ENCODE measurements around the gene VCAN.

The VCAN gene

DNA sequence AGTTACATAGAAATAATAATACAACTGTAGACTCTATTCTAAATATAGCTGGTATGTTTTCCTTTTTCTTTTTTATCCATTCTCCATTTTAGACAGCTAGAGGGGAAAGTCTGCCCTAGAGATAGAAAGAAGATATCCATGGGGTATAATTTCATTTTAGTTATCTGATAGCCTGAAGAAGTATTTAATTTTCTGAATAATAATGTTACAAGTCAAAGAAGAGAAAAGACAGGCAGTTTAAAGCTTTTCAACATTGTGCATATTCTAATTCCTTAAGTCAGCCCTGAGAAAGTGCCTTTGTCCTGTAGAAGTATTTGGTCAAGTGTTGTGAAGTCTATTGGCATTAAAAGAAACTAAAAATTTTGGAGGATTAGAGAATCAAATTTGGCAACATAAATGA lies 2.5 kb upstream of the VCAN start:
- DNase-seq, result no peak

DNA sequence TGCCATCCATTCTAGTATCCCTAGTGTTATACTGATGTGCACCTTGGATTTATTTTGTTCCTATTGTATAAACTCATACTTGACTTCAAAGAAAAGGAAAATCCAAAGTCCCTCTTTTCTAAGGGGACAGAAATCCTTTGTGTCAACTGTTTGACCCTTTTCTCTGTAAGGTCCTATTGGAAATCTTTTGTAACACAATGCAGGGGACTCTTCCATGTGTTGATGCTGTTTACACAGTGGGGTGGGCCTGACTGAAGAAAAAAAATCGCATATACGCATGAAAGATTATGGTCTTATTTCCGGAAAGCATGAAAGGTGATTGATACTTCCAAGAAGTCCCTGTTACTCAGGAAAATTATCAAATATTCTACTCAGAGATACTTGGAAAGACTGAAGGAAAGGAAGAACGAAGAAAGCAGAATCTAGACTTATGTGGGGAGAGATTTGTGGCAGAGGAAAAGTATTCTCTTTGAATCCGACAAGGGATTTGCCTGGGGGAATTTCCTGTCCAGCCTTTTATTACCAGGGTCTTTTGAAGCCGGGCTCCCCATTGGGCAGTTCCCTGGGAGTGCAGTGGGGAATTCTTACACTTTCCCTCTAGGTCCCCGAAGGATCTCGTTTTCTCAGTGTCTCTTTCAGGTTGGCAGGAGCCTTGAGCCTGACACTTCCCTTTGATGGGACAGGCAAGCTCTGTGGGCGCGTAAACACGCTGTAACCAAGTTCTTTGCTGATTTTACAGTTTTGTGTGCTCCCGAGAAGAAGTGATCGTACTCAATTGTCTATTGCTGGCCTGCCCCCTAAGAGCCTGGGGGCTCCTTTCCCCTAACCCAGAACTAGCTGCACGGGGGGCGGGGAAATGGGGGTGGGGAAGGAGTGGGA lies 779 bp upstream of the VCAN start:
- DNase-seq, result peak; percentile 22

GRCh38 chr5:83472213-83472507 lies 616 bp downstream of the VCAN start:
- DNase-seq, result peak; percentile 13

DNA sequence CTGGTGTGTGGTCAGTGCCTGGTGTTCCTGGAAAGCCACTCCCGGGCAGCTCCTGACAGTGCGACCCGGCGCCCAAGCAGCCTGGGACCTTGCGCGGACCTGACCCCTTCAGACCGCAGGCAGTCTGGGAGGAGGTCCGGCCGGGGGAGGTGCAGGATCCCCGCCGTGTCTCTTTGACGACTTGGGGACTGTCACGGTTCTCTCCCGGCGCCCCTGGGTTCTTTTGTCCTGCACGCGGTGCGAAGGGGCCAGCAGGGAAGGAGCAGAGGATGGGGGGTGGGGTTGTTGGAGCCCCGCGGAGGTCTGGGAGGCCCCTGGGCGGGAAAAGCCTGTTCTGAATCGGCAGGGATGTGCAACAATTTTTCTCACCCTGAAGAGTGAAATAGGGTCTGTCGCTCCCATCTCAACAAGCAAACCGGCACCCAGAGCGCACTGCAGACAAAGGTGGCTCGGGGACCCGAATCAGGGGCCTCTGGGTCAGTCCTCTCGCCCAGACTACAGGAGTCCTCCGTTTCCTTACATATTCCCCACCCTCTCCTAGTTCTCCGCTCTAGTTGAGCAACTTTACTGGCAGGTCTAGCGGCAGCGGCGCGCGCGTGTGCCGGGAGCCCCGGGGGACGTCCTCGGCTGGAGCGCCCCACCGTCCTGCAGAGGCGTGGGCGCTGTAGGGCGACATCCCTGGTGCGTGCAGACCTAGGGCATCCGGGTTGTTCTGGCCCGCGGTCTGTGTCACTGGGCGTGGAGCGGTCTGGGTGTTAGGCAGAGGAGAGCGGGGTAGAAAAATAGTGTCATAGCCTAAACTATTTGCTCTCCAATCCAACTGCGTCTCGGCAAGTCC lies 1.2 kb downstream of the VCAN start:
- peak; percentile 58 for DNase-seq

DNA sequence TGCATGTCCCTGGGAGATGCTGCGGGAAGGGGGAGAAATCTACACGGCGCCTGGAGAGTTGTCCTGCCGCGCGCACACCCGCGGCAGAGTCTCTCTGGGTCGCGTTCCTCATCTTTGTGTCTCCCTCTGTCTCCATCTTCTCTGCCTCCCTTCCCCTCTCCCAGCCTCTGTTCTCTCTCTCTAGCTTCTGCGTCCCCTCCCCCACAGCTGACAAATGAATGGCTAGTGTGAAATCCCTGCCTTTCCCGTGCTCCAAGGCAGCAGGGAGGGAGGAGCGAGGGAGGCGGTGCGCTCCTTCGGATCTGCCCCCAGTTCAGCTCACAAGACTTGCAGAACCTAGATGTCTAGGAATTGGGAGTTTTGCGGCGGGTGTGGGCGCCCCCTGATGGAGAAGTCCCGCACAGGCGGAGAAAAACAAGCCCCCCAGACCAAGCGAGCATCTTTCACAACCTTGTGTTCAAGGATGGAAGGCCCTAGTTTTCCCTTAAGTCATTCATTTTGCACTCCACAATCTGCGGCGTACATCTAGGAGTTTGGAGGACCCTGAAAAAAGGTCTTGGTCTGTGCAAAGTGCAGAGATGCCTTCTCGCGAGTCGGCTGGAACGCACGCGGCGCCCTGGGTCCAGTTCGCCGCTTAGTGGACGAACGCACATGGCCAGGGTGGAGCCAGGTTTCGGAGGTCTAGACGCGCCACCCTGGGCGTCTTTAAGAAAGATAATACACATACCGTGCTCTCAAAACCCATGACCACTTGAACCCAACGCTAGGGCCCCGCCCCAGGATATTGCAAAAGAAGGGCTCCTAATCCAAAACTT lies 2.0 kb downstream of the VCAN start:
- DNase-seq, result peak; percentile 87

GRCh38 chr5:83474161-83474796 lies 2.7 kb downstream of the VCAN start:
- DNase-seq, result peak; percentile 72

DNA sequence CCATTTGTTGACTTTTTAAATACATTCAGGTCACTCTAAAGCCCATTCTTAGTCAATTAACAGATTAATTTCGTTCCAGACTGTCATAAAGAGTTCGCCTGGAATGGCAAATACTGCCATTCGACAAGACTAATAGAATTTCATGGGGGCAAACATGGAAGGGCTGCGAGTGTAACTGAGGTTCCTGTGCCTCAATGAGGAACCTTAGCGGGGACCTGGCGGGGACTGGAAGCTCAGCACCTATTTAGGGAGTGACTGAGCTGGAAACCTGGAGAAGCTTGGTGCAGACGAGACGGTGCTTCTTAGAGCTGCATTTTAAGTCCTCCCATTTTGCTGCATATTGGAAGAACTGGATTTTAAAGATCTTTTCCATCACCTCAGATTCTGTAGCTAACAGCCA lies 3.4 kb downstream of the VCAN start:
- DNase-seq, result peak; percentile 3

GRCh38 chr5:83475391-83475863 lies 3.9 kb downstream of the VCAN start:
- DNase-seq, result no peak

DNA sequence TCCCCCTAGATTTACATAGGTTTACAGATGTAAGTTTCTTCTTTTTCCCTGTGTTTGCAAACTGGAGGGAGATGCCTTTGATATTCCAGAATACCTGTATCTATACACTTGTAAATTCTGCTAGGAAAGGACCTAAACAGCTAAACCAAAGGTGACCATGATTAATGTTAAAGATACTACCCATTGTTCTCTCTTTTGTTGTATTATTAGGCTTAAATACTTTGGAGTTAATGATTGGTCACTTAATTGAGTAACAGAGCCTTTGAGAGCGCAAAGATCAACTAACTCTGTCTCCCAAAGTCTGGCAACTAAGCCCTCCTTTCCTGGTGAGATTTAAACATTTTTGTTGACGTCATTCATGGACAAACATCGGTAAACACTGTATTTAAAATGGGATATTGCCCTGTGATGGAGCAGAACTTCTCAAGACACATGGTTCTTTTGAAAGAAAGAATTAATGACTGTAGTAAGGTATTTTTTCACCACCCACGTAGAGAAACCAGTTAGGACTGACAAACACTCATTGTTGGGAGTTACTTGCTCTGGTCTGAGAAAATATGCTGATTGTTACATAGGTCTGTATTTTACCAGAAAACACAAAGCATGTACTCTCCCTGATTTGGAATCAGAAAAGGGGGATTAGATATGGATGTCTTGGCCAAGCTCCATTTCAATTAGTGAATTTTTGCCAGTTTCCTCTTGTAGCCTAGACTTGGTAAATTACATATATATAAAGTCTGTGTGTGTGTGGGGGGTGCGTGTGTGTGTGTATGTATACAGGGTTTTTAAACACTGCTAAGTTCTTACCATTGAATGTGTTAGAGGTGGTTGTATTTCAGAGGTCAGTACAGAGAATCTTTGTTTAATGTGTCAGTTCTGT lies 4.6 kb downstream of the VCAN start:
- no peak for DNase-seq

DNA sequence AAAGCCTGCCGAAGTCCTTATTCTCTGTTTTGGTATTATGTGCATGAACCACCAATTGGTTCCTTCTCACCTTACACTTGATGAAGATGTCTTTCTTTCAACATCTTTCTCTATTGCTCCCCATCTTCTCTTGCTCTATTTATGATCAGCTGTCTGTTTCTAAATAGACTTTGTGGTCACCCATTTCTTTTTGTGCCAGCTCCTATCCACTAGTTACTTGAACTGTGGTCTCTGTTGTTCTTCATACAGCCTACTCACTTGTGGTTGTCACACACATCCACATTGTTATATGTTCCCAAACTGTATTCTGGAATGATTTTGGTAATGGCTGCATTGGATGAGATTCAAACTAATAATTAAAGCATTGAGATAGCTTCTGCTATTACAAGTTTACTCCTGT lies 11.4 kb downstream of the VCAN start:
- no peak for DNase-seq

DNA sequence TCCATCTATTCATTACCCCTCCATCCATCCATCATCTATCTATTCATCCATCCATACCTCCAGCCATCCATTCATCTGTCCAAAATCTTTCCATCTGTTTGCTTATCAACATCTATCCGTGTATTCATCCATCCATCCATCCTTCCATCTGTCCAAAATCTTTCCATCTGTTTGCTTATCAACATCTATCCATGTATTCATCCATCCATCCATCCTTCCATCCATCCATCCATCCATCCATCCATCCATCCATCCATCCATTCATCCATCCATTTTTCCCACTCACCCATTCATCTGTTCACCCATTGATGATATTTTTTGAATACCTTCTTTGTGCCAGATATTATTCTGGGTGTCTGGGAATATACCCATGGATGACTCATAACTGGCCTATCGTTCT lies 12.8 kb downstream of the VCAN start:
- no peak for DNase-seq

GRCh38 chr5:83485842-83486241 lies 14.3 kb downstream of the VCAN start:
- no peak for DNase-seq

DNA sequence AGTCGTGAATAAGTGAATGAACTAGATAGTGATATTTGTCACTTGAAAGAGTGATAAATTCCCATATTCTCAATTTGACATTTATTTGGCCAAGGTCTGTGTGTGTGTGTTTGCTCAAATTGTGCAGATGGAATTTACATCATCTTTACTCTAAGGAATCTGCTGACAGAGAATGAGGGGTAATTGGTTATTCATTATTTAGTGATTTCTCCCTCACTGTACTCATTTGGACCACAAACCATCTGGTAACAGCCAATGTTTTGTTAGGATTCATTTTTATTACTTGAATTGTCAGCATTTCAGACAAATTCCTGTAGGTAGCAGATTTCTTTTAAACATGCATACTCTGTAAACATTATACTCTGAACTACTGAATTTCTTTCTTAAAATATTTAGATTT lies 15.6 kb downstream of the VCAN start:
- DNase-seq, result no peak

DNA sequence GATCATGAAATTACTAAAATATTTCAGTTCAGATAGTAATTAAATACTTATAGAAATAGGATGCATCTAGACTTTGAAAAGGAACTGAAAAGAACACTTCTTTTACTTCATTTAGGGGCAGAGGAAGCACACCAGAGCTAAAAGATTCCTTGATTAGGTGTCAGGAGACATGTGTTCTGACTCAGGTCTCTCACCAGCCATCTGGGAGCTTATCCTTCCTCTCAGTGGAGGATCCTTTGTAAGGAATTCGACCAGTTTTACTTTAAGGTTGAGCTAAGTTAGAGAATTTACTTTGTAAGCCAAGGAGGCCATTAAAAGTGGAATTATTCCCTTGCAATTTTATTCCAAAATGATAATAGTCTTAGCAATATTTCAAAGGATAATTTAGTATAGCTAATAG lies 16.7 kb downstream of the VCAN start:
- DNase-seq, result no peak

GRCh38 chr5:83488821-83489220 lies 17.3 kb downstream of the VCAN start:
- DNase-seq, result no peak

DNA sequence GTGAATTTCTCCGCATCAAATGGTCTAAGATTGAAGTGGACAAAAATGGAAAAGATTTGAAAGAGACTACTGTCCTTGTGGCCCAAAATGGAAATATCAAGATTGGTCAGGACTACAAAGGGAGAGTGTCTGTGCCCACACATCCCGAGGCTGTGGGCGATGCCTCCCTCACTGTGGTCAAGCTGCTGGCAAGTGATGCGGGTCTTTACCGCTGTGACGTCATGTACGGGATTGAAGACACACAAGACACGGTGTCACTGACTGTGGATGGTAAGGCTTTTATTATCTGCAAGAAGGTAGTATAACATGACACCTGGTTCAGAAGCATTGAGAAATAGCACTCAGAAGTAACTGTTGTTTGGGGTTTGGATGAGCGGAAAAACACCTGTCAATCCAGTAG lies 18.7 kb downstream of the VCAN start:
- no peak for DNase-seq

DNA sequence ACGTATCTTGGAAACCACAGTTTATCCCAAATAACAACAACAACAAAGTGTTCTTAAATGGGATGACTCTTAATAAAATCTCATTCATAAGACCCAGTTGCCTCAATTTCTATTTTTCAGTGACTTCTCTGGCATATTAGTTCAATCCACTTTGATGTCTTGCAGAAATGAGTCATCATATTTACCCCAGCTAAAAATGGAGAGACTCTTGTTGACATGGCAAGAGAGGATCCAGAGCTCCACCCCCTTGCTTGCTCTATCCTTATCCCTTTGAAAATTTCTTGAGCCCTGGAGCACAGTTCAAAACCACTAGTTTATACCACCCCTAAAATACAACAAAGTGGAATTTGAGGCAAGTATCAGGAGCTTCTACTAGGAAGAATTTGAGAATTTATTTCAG lies 20.8 kb downstream of the VCAN start:
- DNase-seq, result no peak

DNA sequence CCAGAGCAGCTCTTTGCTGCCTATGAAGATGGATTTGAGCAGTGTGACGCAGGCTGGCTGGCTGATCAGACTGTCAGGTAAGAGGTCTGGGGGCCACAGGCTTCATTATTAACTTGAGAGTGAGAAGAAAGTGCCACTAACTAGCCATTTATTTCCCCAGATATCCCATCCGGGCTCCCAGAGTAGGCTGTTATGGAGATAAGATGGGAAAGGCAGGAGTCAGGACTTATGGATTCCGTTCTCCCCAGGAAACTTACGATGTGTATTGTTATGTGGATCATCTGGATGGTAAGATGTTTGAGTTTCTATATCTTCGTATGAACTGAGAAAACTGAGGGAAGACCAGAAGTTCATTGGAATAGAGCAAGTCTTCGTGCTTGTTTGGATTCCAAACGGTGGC lies 22.1 kb downstream of the VCAN start:
- no peak for DNase-seq

DNA sequence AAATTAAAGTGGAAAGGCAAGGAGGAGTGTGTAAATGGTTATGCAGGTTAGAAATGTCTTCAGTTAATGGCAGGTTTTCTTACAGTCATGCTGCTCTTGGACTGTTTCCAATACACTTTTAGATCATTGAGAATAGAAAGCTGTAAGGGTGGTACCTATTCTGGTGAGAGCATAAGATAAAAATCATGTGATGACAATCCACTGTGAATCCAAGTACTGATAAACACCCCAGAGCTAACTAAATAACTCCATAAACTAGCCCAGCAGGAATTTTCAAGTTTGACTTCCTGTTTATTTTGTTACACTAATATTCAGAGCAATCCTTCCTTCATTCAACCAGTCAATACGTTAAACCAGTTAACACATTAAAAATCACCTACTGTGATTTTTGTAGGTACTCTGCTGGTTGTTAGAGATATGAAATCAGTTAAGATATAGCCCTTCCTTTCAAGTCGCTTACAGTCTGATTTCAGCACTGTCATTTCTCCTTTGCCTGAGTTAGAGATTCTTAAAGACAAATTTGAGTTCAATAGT lies 22.6 kb downstream of the VCAN start:
- no peak for DNase-seq

DNA sequence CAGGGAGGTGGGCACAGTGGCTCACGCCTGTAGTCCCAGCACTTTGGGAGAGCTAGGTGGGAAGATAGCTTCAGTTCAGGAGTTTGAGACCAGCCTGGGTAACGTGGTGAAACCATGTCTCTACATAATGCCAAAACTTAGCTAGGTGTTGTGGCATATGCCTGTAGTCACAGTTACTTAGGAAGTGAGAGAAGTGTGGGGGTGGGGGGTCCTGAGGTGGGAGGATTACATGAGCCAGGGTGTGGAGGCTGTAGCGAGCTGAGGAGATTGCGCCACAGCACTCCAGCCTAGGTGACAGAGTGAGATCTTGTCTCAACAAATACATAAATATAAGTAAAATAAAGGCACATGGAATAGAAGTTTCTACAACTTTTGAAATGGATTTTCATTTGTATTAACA lies 23.1 kb downstream of the VCAN start:
- no peak for DNase-seq

DNA sequence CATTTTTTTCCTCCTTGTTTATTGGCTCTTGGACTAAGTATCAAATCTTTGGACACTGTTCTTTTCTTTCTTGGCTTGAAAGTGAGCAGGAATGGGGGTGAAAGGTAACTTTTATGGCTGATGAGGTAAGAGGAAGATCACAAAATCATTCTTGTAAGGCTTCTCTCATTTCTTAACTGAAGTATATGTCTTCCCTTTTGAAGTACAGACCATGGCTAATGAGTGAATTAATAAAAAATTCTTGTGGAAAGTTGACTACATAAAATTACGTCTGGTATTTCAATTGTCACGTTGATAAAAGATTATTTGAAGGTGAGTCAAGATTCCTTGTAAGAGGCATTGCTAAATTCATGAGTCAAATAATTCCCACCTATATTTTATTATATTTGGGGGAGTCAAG lies 25.1 kb downstream of the VCAN start:
- no peak for DNase-seq

- no peak for DNase-seq
Measured at GRCh38 chr5:83498585-83498984, 27.0 kb downstream of the VCAN start.
